ENCODE measurements around the gene PPP3CA. TPM values are rescaled to one million over a fixed set of nuclear protein-coding genes. Genes with fewer than 3 reads are reported as not detected.

PPP3CA gene
- total and polyA plus RNA-seq, 2 of the 13 experiments (the other 11 are each of a cell fraction or from before 2014, with no cell fraction given): 4.8 to 13.2 TPM

- Histone ChIP-seq H3K4me1 (ENCODE audit: insufficient read depth, low read length) (0 out of 2 replicates have a peak, but pooled peaks cover 5% of the 10 kb centered on the region), H3K79me2 (ENCODE audit: insufficient read depth, low read length) (no peaks in the 10 kb centered on the region), H3K4me3 (replicated peaks in 1 of 3; ENCODE audit: insufficient read depth in 1 of 3, low read depth in 2 of 3, low read length in 3 of 3) (no peak overlapping the region), H3K4me2 (ENCODE audit: low read depth, low read length) (no peak overlapping the region), H3K27ac (ENCODE audit: extremely low read length, insufficient read depth, low read length) (no peak overlapping the region), H2AFZ (ENCODE audit: low read length) (no peak overlapping the region), H3K9ac (ENCODE audit: insufficient read depth, low read depth, low read length) (no peak overlapping the region), H3K27me3 (ENCODE audit: control insufficient read depth in 1 of 2, insufficient read depth in 2 of 2, low read length in 2 of 2) (no peaks in the 10 kb centered on the region), H4K20me1 (ENCODE audit: insufficient read depth, low read length) (no peaks in the 10 kb centered on the region), H3K36me3 (replicated peaks in 1 of 2; ENCODE audit: control insufficient read depth in 1 of 2, insufficient read depth in 2 of 2, low read length in 2 of 2) (no peaks in the 10 kb centered on the region), H3K9me3 (ENCODE audit: low read length) (no peaks in the 10 kb centered on the region)
- intact Hi-C loops (cut with micrococcal nuclease; ENCODE audit: unreplicated experiment): no loop called here
- no peak for TF ChIP-seq ZNF431 (CRISPR knock-in tag; IDR thresholded peaks at IDR 0.05; ENCODE audit: borderline replicate concordance, low read depth)
- TF ChIP-seq ZNF557 (CRISPR knock-in tag; IDR thresholded peaks at IDR 0.05): no peak
- TF ChIP-seq DNMT3B (CRISPR knock-in tag; conservative IDR thresholded peaks at IDR 0.05): no peak
- TF ChIP-seq E2F1 (CRISPR knock-in tag; IDR thresholded peaks at IDR 0.05): no peak
- no peak for TF ChIP-seq HOXA7 (CRISPR knock-in tag; IDR thresholded peaks at IDR 0.05)
- TF ChIP-seq KLF16 (CRISPR knock-in tag; IDR thresholded peaks at IDR 0.05): no peak
- no peak for TF ChIP-seq GFI1 (CRISPR knock-in tag; IDR thresholded peaks at IDR 0.05; ENCODE audit: borderline replicate concordance)
- TF ChIP-seq DDIT3 (CRISPR knock-in tag; IDR thresholded peaks at IDR 0.05): no peak
- TF ChIP-seq ZNF777 (CRISPR knock-in tag; IDR thresholded peaks at IDR 0.05): no peak
- TF ChIP-seq ZNF589 (CRISPR knock-in tag; conservative IDR thresholded peaks at IDR 0.05): no peak
- no peak for TF ChIP-seq ATRX (CRISPR knock-in tag; IDR thresholded peaks at IDR 0.05; ENCODE audit: borderline replicate concordance)
- TF ChIP-seq RFXAP (CRISPR knock-in tag; IDR thresholded peaks at IDR 0.05; ENCODE audit: borderline replicate concordance): no peak
- TF ChIP-seq SNAPC5 (CRISPR knock-in tag; IDR thresholded peaks at IDR 0.05; ENCODE audit: borderline replicate concordance): no peak
- TF ChIP-seq EP300 (IDR thresholded peaks at IDR 0.05; ENCODE audit: low read depth in 2 of 2, low read length in 2 of 2): no peak
- TF ChIP-seq EP300 (CRISPR knock-in tag; IDR thresholded peaks at IDR 0.05; ENCODE audit: borderline replicate concordance): no peak
- no peak for TF ChIP-seq ZNF326 (CRISPR knock-in tag; IDR thresholded peaks at IDR 0.05; ENCODE audit: borderline replicate concordance)
- TF ChIP-seq PHB2 (IDR thresholded peaks at IDR 0.05; ENCODE audit: partially characterized antibody): no peak
- BruUV-seq (replicated peaks): no TSS peak
- ChIA-PET CTCF (ENCODE audit: low intra/inter-chr PET ratio, low total read pairs) (no interaction called here), POLR2A (no interaction called here)
- 87% methylated on average over 3 of the region's 3 CpGs for WGBS (ENCODE audit: low lambda C conversion rate)
- no peak for ATAC-seq
- no peak for DNase-seq (ENCODE audit: low spot score)
- FAIRE-seq: no peak
- in situ Hi-C loops (cut with HindIII; ENCODE audit: extremely low pct_ligation_motif_present, low pct_unique_long_range_greater_than_20kb): no loop called here
Measured at GRCh38 chr4:101068115-101068514, 279.2 kb downstream of the PPP3CA start.
